CD4-positive, alpha-beta T cell (primary cell): Measurements from ENCODE around the gene TAS2R40. TPM values are rescaled to one million over a fixed set of nuclear protein-coding genes. Genes with fewer than 3 reads are reported as not detected.
A peak's percentile ranks its signal among the peaks of the same experiment; 100 is the strongest.

Source experiments
- ATAC-seq: fragments of 200-7000 bp; cut with Tn5 transposase; one replicate; pipeline ENCODE4 v1.10.0; 2022; ENCODE audit warnings: mild to moderate bottlenecking; ENCODE audit not compliant: poor library complexity
- CTCF ChIA-PET: fragments of 350-600 bp; sonication (Branson Sonifier 250); formaldehyde crosslinking; loops from one replicate; lab custom pipeline; 2021; ENCODE audit warnings: antibody characterized with exemption, inconsistent platforms; lab: Charles Lee
- POLR2A ChIA-PET: fragments of 350-600 bp; sonication (Branson Sonifier 250); formaldehyde crosslinking; loops from one replicate; lab custom pipeline; 2021; ENCODE audit warnings: antibody characterized with exemption, inconsistent platforms; lab: Charles Lee
- DNase-seq, 14 experiments: peaks; one replicate each; pipeline ENCODE4 v3.0.0-alpha.2; 2013 to 2020; ENCODE audit warnings: mixed read lengths in 2 of 14
- H3K27ac ChIP-seq, 2 donors: one replicate each; pipeline versions ENCODE4 v1.5.1 to v1.7.0; 2013; ENCODE audit warnings: low read length in 2 of 2, low read depth in 1 of 2, mild to moderate bottlenecking in 1 of 2
- H3K27me3 ChIP-seq, 2 experiments: 1 replicate in 1 of 2; 2 replicates in 1 of 2; pipeline versions ENCODE4 v1.6.1 to v1.7.0; 2013; ENCODE audit warnings: low read length in 2 of 2, control low read depth in 1 of 2, mild to moderate bottlenecking in 1 of 2, moderate library complexity in 1 of 2; ENCODE audit not compliant: insufficient read depth in 2 of 2, control insufficient read depth in 1 of 2
- H3K36me3 ChIP-seq: one replicate; pipeline ENCODE4 v1.6.1; 2013; ENCODE audit warnings: low read length, control low read depth; ENCODE audit not compliant: insufficient read depth
- H3K4me1 ChIP-seq: one replicate; pipeline ENCODE4 v1.6.1; 2013; ENCODE audit warnings: low read length, control low read depth; ENCODE audit not compliant: insufficient read depth
- H3K4me3 ChIP-seq: one replicate; pipeline ENCODE4 v1.5.1; 2013; ENCODE audit warnings: mild to moderate bottlenecking, low read length, moderate library complexity
- H3K9me3 ChIP-seq, 2 experiments: 1 replicate in 1 of 2; 2 replicates in 1 of 2; pipeline versions ENCODE4 v1.6.1 to v1.7.0; 2013; ENCODE audit warnings: low read length in 2 of 2, mild to moderate bottlenecking in 2 of 2, control low read depth in 1 of 2, moderate library complexity in 1 of 2; ENCODE audit not compliant: control insufficient read depth in 1 of 2, insufficient read depth in 1 of 2
- H3K27ac Mint-ChIP-seq: one replicate; pipeline ENCODE4 v1.8.0; 2020; ENCODE audit warnings: mixed read lengths
- H3K27me3 Mint-ChIP-seq: one replicate; pipeline ENCODE4 v1.8.0; 2021; ENCODE audit warnings: mixed read lengths
- H3K36me3 Mint-ChIP-seq: one replicate; pipeline ENCODE4 v1.8.0; 2021; ENCODE audit warnings: low read depth, mixed read lengths
- H3K4me1 Mint-ChIP-seq: one replicate; pipeline ENCODE4 v1.8.0; 2021; ENCODE audit warnings: low read depth, mixed read lengths
- H3K4me3 Mint-ChIP-seq: one replicate; pipeline ENCODE4 v1.8.0; 2020; ENCODE audit warnings: mild to moderate bottlenecking, mixed read lengths
- H3K9me3 Mint-ChIP-seq: one replicate; pipeline ENCODE4 v1.8.0; 2020; ENCODE audit warnings: mixed read lengths
- intact Hi-C, 2 experiments: fragments of 100-400 bp; cut with DNase I in 1 of 2; cut with micrococcal nuclease in 1 of 2; formaldehyde crosslinking; loops; one replicate each; pipeline versions ENCODE4 v1.15.1 to v1.9.0; 2023 to 2025; cut with DNase I, micrococcal nuclease
- total RNA-seq, 174 experiments: library from RNA in 2 of 174; stranded (reverse) in 2 of 174; gene quantifications; one replicate each; pipeline ENCODE4 v1.2.3 and lab custom pipeline; 2021 to 2026
- TF ChIP-seq, protein P1 (sequence below): fragments of 200-600 bp; IDR thresholded peaks from one replicate; pipeline ENCODE4 v1.8.0; 2022; ENCODE audit warnings: antibody characterized with exemption, mild to moderate bottlenecking

TAS2R40 gene
- total RNA-seq, 2 experiments from 2014 or later: not detected

DNA sequence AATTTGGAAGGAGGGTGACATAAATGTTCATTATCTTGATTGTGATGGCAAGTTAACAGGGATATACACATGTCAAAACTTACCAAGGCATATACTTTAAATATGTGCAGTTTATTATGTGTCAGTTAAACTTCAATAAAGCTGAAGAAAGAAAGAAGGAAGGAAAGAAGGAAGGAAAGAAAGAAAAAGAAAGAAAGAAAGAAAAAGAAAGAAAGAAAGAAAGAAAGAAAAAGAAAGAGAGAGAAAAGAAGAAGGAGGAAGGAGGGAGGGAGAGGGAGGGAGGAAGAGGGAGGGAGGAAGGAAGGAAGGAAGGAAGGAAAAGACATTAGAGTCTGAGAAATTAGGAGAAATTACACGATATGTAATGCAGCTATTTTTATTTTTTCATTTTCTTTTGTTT is 25.5 kb downstream of the TAS2R40 start:
- H3K9me3 ChIP-seq: peaks cover 0 to 6% of the 10 kb centered on the region in 2 experiments
- Mint-ChIP-seq H3K27ac (no peak overlapping the region), H3K4me3 (peak overlapping the region; percentile 13), H3K4me1 (peaks cover 90% of the 10 kb centered on the region), H3K27me3 (no peaks in the 10 kb centered on the region), H3K9me3 (peaks cover 13% of the 10 kb centered on the region), H3K36me3 (peaks cover 27% of the 10 kb centered on the region)
- no peaks in the 10 kb centered on the region for H3K36me3 ChIP-seq
- TF ChIP-seq, protein P1, sequence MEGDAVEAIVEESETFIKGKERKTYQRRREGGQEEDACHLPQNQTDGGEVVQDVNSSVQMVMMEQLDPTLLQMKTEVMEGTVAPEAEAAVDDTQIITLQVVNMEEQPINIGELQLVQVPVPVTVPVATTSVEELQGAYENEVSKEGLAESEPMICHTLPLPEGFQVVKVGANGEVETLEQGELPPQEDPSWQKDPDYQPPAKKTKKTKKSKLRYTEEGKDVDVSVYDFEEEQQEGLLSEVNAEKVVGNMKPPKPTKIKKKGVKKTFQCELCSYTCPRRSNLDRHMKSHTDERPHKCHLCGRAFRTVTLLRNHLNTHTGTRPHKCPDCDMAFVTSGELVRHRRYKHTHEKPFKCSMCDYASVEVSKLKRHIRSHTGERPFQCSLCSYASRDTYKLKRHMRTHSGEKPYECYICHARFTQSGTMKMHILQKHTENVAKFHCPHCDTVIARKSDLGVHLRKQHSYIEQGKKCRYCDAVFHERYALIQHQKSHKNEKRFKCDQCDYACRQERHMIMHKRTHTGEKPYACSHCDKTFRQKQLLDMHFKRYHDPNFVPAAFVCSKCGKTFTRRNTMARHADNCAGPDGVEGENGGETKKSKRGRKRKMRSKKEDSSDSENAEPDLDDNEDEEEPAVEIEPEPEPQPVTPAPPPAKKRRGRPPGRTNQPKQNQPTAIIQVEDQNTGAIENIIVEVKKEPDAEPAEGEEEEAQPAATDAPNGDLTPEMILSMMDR: no peak
- CTCF ChIA-PET: interaction anchor here (1.3 to 1.7 kb wide), 2 partner anchors 52 to 133 kb away, joined by 3 to 4 read pairs; no protein-coding TSS in a partner anchor
- no peak overlapping the region for H3K27ac ChIP-seq
- intact Hi-C loops: no loop called here
- peaks cover 49% of the 10 kb centered on the region for H3K4me1 ChIP-seq
- ATAC-seq (no peak), DNase-seq (no peak)
- POLR2A ChIA-PET: interaction anchor here (0.6 to 2.1 kb wide), 3 partner anchors 12 to 41 kb away, joined by 3 to 8 read pairs (median 5); partner anchors contain the start of gene CASP2
- H3K4me3 ChIP-seq: no peak overlapping the region
- H3K27me3 ChIP-seq: no peaks in the 10 kb centered on the region

DNA sequence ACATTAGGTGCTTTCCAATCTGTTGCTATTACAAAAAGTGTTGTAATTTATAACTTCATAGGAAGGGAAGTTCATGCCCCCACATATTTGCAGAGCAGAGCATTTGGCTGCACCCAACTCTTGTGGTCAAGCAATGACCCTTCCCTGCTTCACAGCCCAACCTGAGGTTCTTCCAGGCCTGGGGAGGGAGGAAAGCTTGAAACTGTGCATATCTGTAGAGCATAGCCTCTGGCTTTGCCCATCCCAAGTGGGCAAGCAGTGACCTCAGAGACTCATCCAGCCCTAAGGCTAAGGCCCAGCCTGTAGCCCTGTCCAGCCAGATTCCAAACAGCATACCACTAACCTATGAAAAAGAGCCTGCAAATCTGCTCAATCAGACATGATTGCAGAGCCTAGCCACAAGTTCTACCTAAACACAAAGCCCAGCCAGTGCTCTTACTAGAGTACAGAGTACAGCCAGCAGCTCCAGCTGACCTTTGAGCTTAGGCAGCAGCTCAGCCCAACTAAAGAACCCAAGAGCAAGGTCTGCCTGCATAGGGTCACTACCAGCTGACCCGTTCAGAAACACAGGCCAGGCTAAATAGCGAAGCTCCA is 27.0 kb downstream of the TAS2R40 start:
- ATAC-seq (no peak), DNase-seq (no peak)
- ChIA-PET POLR2A (interaction anchor here (0.9 to 5.3 kb wide), 6 partner anchors 8 to 441 kb away, joined by 3 to 40 read pairs (median 8); partner anchors contain the start of genes CASP2 and GSTK1), CTCF (interaction anchor here (2.7 to 3.6 kb wide), 2 partner anchors 8 to 51 kb away, joined by 9 to 17 read pairs; no protein-coding TSS in a partner anchor)
- TF ChIP-seq, protein P1: no peak
- peaks cover 54% of the 10 kb centered on the region for H3K4me1 ChIP-seq
- no peak overlapping the region for H3K27ac Mint-ChIP-seq
- H3K27me3 ChIP-seq: no peaks in the 10 kb centered on the region
- H3K27me3 Mint-ChIP-seq: no peaks in the 10 kb centered on the region
- H3K9me3 ChIP-seq: peaks cover 6 to 11% of the 10 kb centered on the region in 2 experiments
- intact Hi-C loops: no loop called here
- peak overlapping the region; percentile 23 for H3K4me3 Mint-ChIP-seq
- peaks cover 97% of the 10 kb centered on the region for H3K4me1 Mint-ChIP-seq
- peaks cover 39% of the 10 kb centered on the region for H3K36me3 Mint-ChIP-seq
- no peak overlapping the region for H3K4me3 ChIP-seq
- H3K9me3 Mint-ChIP-seq: peaks cover 20% of the 10 kb centered on the region
- peak overlapping the region in 1 of 2 donors; percentile 10 for H3K27ac ChIP-seq
- H3K36me3 ChIP-seq: no peaks in the 10 kb centered on the region

DNA sequence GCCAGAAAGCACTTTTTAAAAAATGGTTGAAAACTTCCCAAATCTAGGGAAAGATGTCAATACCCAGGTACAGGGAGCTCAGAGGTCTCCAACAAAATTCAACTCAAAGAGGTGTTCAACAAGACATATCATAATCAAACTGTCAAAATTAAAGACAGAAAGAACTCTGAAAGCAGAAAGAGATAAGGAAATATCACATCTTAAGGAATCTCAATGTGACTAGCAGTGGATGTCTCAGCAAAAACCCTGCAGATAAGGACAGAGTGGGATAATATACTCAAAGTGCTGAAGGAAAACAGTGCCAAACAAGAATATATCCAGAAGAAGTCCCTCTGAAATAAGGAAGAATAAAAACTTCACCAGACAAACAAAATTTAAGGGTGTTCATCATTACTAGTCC is 28.4 kb downstream of the TAS2R40 start:
- Mint-ChIP-seq H3K27ac (peak overlapping the region; percentile 77), H3K4me3 (no peak overlapping the region), H3K27me3 (no peaks in the 10 kb centered on the region), H3K4me1 (peaks cover 96% of the 10 kb centered on the region), H3K9me3 (peaks cover 25% of the 10 kb centered on the region), H3K36me3 (peaks cover 45% of the 10 kb centered on the region)
- ChIA-PET CTCF (interaction anchor here (1.0 to 3.6 kb wide), 4 partner anchors 10 to 130 kb away, joined by 3 to 17 read pairs (median 6); no protein-coding TSS in a partner anchor), POLR2A (interaction anchor here (0.9 to 5.3 kb wide), 10 partner anchors 9 to 457 kb away, joined by 3 to 40 read pairs (median 4); partner anchors contain the start of genes CASP2 and GSTK1)
- peak overlapping the region; percentile 24 to 32 for H3K27ac ChIP-seq
- peaks cover 54% of the 10 kb centered on the region for H3K4me1 ChIP-seq
- peaks cover 10 to 11% of the 10 kb centered on the region in 2 experiments for H3K9me3 ChIP-seq
- TF ChIP-seq, protein P1: no peak
- H3K4me3 ChIP-seq: no peak overlapping the region
- H3K36me3 ChIP-seq: no peaks in the 10 kb centered on the region
- H3K27me3 ChIP-seq: no peaks in the 10 kb centered on the region
- ATAC-seq (no peak), DNase-seq (no peak)
- intact Hi-C loops: loop anchor here in 1 of 2 experiments (5.0 kb wide), 1 partner anchor 157 kb away; the partner anchor contains the start of gene EPHA1
